Measurements from ENCODE around the gene EPHB6. TPM values are rescaled to one million over a fixed set of nuclear protein-coding genes. Genes with fewer than 3 reads are reported as not detected.

Gene EPHB6
- polyA plus RNA-seq, 1 of the 3 experiments (the other 2 are of a cell fraction): 1.8 TPM

DNA sequence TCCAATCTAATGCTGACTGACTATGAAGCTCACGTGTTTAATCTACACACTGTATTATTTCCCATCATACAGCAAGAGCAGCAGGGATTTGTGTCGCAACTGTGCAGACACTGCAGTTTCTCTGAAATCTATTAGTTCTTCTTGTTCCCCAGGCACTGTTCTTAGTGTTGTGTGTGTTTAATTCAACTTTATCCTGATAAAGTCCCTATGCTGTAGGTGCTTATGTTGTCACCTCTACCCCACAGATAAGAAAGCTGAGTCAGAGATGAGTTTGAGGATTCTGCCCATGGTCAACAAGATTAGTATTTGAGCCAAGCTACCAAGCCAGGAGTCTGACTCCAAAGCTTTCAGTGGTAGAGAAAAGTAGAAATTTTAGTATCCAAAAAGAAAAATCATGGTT is 22.5 kb upstream of the EPHB6 start:
- TF ChIP-seq RXRA (IDR thresholded peaks at IDR 0.05; ENCODE audit: borderline replicate concordance, low read depth) (no peak), JUND (IDR thresholded peaks at IDR 0.05) (no peak), FOSL2 (IDR thresholded peaks at IDR 0.05; ENCODE audit: borderline replicate concordance, low read depth) (no peak), TAF1 (IDR thresholded peaks at IDR 0.05; ENCODE audit: borderline replicate concordance, low read depth, low read length) (no peak), EP300 (IDR thresholded peaks at IDR 0.05; ENCODE audit: borderline replicate concordance in 1 of 2, low read depth in 1 of 2, low read length in 1 of 2) (no peak), FOXJ3 (CRISPR knock-in tag; IDR thresholded peaks at IDR 0.05) (no peak)
- TF ChIP-seq, protein P1, sequence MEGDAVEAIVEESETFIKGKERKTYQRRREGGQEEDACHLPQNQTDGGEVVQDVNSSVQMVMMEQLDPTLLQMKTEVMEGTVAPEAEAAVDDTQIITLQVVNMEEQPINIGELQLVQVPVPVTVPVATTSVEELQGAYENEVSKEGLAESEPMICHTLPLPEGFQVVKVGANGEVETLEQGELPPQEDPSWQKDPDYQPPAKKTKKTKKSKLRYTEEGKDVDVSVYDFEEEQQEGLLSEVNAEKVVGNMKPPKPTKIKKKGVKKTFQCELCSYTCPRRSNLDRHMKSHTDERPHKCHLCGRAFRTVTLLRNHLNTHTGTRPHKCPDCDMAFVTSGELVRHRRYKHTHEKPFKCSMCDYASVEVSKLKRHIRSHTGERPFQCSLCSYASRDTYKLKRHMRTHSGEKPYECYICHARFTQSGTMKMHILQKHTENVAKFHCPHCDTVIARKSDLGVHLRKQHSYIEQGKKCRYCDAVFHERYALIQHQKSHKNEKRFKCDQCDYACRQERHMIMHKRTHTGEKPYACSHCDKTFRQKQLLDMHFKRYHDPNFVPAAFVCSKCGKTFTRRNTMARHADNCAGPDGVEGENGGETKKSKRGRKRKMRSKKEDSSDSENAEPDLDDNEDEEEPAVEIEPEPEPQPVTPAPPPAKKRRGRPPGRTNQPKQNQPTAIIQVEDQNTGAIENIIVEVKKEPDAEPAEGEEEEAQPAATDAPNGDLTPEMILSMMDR (IDR thresholded peaks at IDR 0.05): no peak
- TF ChIP-seq, protein P2, sequence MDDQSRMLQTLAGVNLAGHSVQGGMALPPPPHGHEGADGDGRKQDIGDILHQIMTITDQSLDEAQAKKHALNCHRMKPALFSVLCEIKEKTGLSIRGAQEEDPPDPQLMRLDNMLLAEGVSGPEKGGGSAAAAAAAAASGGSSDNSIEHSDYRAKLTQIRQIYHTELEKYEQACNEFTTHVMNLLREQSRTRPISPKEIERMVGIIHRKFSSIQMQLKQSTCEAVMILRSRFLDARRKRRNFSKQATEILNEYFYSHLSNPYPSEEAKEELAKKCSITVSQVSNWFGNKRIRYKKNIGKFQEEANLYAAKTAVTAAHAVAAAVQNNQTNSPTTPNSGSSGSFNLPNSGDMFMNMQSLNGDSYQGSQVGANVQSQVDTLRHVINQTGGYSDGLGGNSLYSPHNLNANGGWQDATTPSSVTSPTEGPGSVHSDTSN (IDR thresholded peaks at IDR 0.05): no peak
- ChIA-PET CTCF (interaction anchor here (0.8 to 1.4 kb wide), 8 partner anchors 11 to 49 kb away, joined by 3 to 10 read pairs (median 5); partner anchors contain the start of gene EPHB6), POLR2A (no interaction called here)
- H3K9ac ChIP-seq: no peak overlapping the region
- H3K27me3 ChIP-seq (ENCODE audit: insufficient read depth): no peaks in the 10 kb centered on the region; the same call in 1 of the 2 replicates
- H3K27ac ChIP-seq (ENCODE audit: low read depth in 2 of 2, low read length in 1 of 2): no peak overlapping the region
- no peaks in the 10 kb centered on the region for H3K9me3 ChIP-seq
- H3K4me1 ChIP-seq (ENCODE audit: control insufficient read depth in 1 of 2, insufficient read depth in 2 of 2, low read depth in 1 of 2, low read length in 1 of 2): peaks cover 0 to 2% of the 10 kb centered on the region in 2 experiments; a peak in 1 of 4 replicates
- 52% methylated on average over 2 of the region's 2 CpGs for WGBS (ENCODE audit: low lambda C conversion rate)
- no peak overlapping the region for H3K4me2 ChIP-seq
- DNase-seq: no peak
- no peaks in the 10 kb centered on the region for H3K9me2 ChIP-seq
- no peaks in the 10 kb centered on the region for H3F3A ChIP-seq (replicated peaks; ENCODE audit: insufficient read depth)
- no peaks in the 10 kb centered on the region for H4K20me1 ChIP-seq (ENCODE audit: insufficient read depth)
- no peak overlapping the region for H3K4me3 ChIP-seq (ENCODE audit: low read depth in 2 of 2, low read length in 1 of 2)
- no peaks in the 10 kb centered on the region for H3K36me3 ChIP-seq (replicated peaks in 1 of 2; ENCODE audit: control insufficient read depth in 1 of 2, insufficient read depth in 2 of 2, low read length in 1 of 2)
- H3K79me2 ChIP-seq (ENCODE audit: insufficient read depth): no peaks in the 10 kb centered on the region
- no peak overlapping the region for H2AFZ ChIP-seq (ENCODE audit: low read depth)

DNA sequence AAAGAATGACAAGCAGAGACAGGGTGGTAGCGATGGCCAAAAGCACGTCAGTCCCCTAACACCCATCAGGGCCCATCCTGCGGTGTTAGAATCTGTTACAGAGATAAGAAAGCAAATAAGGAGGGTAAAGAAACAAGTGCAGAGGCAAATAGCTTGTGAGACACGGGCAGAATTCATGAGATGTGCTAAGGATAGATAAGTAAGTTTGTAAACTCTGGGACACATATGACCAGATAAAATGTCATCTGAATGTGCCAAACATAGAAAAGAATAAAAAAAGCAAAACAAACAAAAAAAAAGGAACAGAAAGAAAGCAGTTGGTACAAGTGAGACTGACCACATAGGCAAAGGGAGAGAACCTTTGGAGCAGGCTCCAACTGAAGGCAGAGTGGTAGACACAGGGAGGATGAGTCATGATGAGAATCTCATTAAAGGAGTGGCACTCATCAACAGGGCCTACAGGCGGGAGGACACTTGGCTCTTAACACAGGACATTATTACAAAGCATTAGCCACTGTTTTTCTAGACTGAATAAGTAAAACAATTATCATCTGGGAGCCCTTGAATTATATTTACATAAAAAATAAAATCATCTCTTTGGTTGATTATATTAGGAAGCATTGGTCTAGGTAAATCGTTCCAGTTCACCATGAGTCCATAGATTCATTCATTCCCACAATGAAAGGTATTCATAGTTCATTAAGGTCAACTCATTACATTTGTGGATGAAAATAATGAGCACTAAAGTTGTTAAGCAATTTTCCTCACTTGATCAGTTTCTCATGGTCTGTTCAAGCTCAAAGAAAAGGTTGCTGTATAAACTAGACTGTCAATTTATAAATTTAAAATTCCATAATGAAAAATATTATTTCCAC is 21.5 kb upstream of the EPHB6 start:
- no peak overlapping the region for H2AFZ ChIP-seq (ENCODE audit: low read depth)
- H3F3A ChIP-seq (replicated peaks; ENCODE audit: insufficient read depth): no peaks in the 10 kb centered on the region
- H3K9me3 ChIP-seq: no peaks in the 10 kb centered on the region
- H3K4me1 ChIP-seq (ENCODE audit: control insufficient read depth in 1 of 2, insufficient read depth in 2 of 2, low read depth in 1 of 2, low read length in 1 of 2): no peaks in the 10 kb centered on the region
- no peaks in the 10 kb centered on the region for H4K20me1 ChIP-seq (ENCODE audit: insufficient read depth)
- POLR2A ChIA-PET: no interaction called here
- H3K9me2 ChIP-seq: no peaks in the 10 kb centered on the region
- H3K27ac ChIP-seq (ENCODE audit: low read depth in 2 of 2, low read length in 1 of 2): no peak overlapping the region
- no peaks in the 10 kb centered on the region for H3K79me2 ChIP-seq (ENCODE audit: insufficient read depth)
- WGBS (ENCODE audit: low lambda C conversion rate): 46% methylated on average over 6 of the region's 6 CpGs
- CTCF ChIA-PET: interaction anchor here (0.8 kb wide), 1 partner anchor 18 kb away, joined by 3 read pairs; no protein-coding TSS in a partner anchor
- H3K4me3 ChIP-seq (ENCODE audit: low read depth in 2 of 2, low read length in 1 of 2): no peak overlapping the region
- H3K36me3 ChIP-seq (replicated peaks in 1 of 2; ENCODE audit: control insufficient read depth in 1 of 2, insufficient read depth in 2 of 2, low read length in 1 of 2): no peaks in the 10 kb centered on the region
- no peaks in the 10 kb centered on the region; the same call in 1 of the 2 replicates for H3K27me3 ChIP-seq (ENCODE audit: insufficient read depth)
- no peak overlapping the region for H3K4me2 ChIP-seq
- no peak for DNase-seq
- H3K9ac ChIP-seq: no peak overlapping the region
- TF ChIP-seq RXRA (IDR thresholded peaks at IDR 0.05; ENCODE audit: borderline replicate concordance, low read depth): no peak
